Esophagus muscularis mucosa (tissue), 3 donors: ENCODE data around the gene RDH12.

Experiments used
- CTCF ChIP-seq, 3 experiments: fragments of 200-600 bp in 2 of 3; fragments of 450-650 bp in 1 of 3; sonication (generic) in 2 of 3; IDR thresholded peaks; one replicate each; pipeline ENCODE4 v1.5.1; 2017 to 2019; ENCODE audit warnings: antibody characterized with exemption in 3 of 3, mild to moderate bottlenecking in 2 of 3, moderate library complexity in 1 of 3
- POLR2AphosphoS5 ChIP-seq, 2 donors: sonication (generic); formaldehyde crosslinking; IDR thresholded peaks; one replicate each; pipeline ENCODE4 v1.6.1; 2017; ENCODE audit warnings: antibody characterized with exemption in 2 of 2

GRCh38 chr14:67763158-67763822 lies 61.6 kb downstream of the RDH12 start:
- no peak for TF ChIP-seq CTCF (IDR thresholded peaks at IDR 0.05)
- no peak for TF ChIP-seq POLR2AphosphoS5 (IDR thresholded peaks at IDR 0.05)
